ENCODE results near the gene LSM11.

LSM11 gene

GRCh38 chr5:157747173-157747740 is 3.7 kb downstream of the LSM11 start:
- Histone ChIP-seq H3K36me3 (peaks cover 10% of the 10 kb centered on the region), H3K4me1 (peaks cover 21% of the 10 kb centered on the region), H4K20me1 (no peaks in the 10 kb centered on the region), H3K9ac (no peak overlapping the region), H3K9me3 (no peaks in the 10 kb centered on the region), H3K4me2 (no peak overlapping the region), H3K27me3 (peaks cover 7% of the 10 kb centered on the region; the same call in 1 of the 2 replicates), H3K4me3 (no peak overlapping the region), H3K27ac (no peak overlapping the region)
- TF ChIP-seq Cebpa-rat (IDR thresholded peaks at IDR 0.05) = no peak

- no peak for TF ChIP-seq Cebpa-rat (IDR thresholded peaks at IDR 0.05)
- Histone ChIP-seq H3K27ac (no peak overlapping the region), H3K9ac (no peak overlapping the region)
These were observed 4.5 kb downstream of the LSM11 start for GRCh38 chr5:157747766-157748700.

GRCh38 chr5:157748760-157749461 is 5.4 kb downstream of the LSM11 start:
- Histone ChIP-seq H3K4me3 (no peak overlapping the region), H3K4me1 (peaks cover 16% of the 10 kb centered on the region)
- no peak for TF ChIP-seq Cebpa-rat (IDR thresholded peaks at IDR 0.05)

More at GRCh38 chr5:157747766-157748700, 4.5 kb downstream of the LSM11 start:
- Histone ChIP-seq H4K20me1 (no peaks in the 10 kb centered on the region), H3K4me2 (no peak overlapping the region), H3K27me3 (peaks cover 7% of the 10 kb centered on the region; the same call in 1 of the 2 replicates), H3K4me1 (peaks cover 18% of the 10 kb centered on the region), H3K36me3 (peaks cover 18% of the 10 kb centered on the region), H3K9me3 (no peaks in the 10 kb centered on the region), H3K4me3 (no peak overlapping the region)

GRCh38 chr5:157749462-157749799 is 5.9 kb downstream of the LSM11 start:
- Histone ChIP-seq H3K36me3 (peaks cover 30% of the 10 kb centered on the region), H3K27ac (no peak overlapping the region), H4K20me1 (no peaks in the 10 kb centered on the region), H3K9me3 (no peaks in the 10 kb centered on the region), H3K4me3 (no peak overlapping the region), H3K4me1 (peaks cover 12% of the 10 kb centered on the region), H3K9ac (no peak overlapping the region), H3K27me3 (peaks cover 7% of the 10 kb centered on the region; the same call in 1 of the 2 replicates), H3K4me2 (no peak overlapping the region)
- TF ChIP-seq Cebpa-rat (IDR thresholded peaks at IDR 0.05) = no peak

More at GRCh38 chr5:157748760-157749461, 5.4 kb downstream of the LSM11 start:
- Histone ChIP-seq H3K9me3 (no peaks in the 10 kb centered on the region), H3K27ac (no peak overlapping the region), H3K9ac (no peak overlapping the region), H3K36me3 (peaks cover 26% of the 10 kb centered on the region), H3K27me3 (peaks cover 7% of the 10 kb centered on the region; the same call in 1 of the 2 replicates), H3K4me2 (no peak overlapping the region), H4K20me1 (no peaks in the 10 kb centered on the region)

- TF ChIP-seq Cebpa-rat (IDR thresholded peaks at IDR 0.05) = no peak
- Histone ChIP-seq H3K4me2 (no peak overlapping the region), H4K20me1 (no peaks in the 10 kb centered on the region), H3K27me3 (peaks cover under 1% of the 10 kb centered on the region; the same call in 1 of the 2 replicates), H3K27ac (no peak overlapping the region), H3K9me3 (no peaks in the 10 kb centered on the region), H3K9ac (no peak overlapping the region), H3K4me3 (no peak overlapping the region), H3K4me1 (peaks cover 3% of the 10 kb centered on the region; the same call in 1 of the 2 replicates), H3K36me3 (peaks cover 39% of the 10 kb centered on the region)
These were observed 6.8 kb downstream of the LSM11 start for GRCh38 chr5:157750320-157750719.

GRCh38 chr5:157756122-157756521 is 12.6 kb downstream of the LSM11 start:
- Histone ChIP-seq H3K4me2 (no peak overlapping the region), H3K9me3 (no peaks in the 10 kb centered on the region), H3K27ac (no peak overlapping the region), H4K20me1 (no peaks in the 10 kb centered on the region), H3K27me3 (no peaks in the 10 kb centered on the region), H3K4me3 (no peak overlapping the region), H3K36me3 (peaks cover 54% of the 10 kb centered on the region), H3K9ac (no peak overlapping the region), H3K4me1 (peaks cover 19% of the 10 kb centered on the region)
- TF ChIP-seq Cebpa-rat (IDR thresholded peaks at IDR 0.05) = no peak

- Histone ChIP-seq H3K9ac (no peak overlapping the region), H3K27ac (no peak overlapping the region), H4K20me1 (no peaks in the 10 kb centered on the region), H3K9me3 (no peaks in the 10 kb centered on the region), H3K4me1 (peaks cover 30% of the 10 kb centered on the region), H3K36me3 (peaks cover 30% of the 10 kb centered on the region), H3K4me3 (no peak overlapping the region), H3K4me2 (peak overlapping the region; percentile 52), H3K27me3 (no peaks in the 10 kb centered on the region)
- TF ChIP-seq Cebpa-rat (IDR thresholded peaks at IDR 0.05) = no peak
These were observed 15.2 kb downstream of the LSM11 start for GRCh38 chr5:157758706-157759105.

GRCh38 chr5:157761690-157762621 is 18.4 kb downstream of the LSM11 start:
- H3K9ac ChIP-seq = no peak overlapping the region
- H3K27ac ChIP-seq = no peak overlapping the region
- no peaks in the 10 kb centered on the region for H3K9me3 ChIP-seq
- no peak overlapping the region for H3K4me3 ChIP-seq
- H3K4me1 ChIP-seq = peaks cover 30% of the 10 kb centered on the region
- no peaks in the 10 kb centered on the region for H3K36me3 ChIP-seq
- no peaks in the 10 kb centered on the region for H4K20me1 ChIP-seq
- no peak for TF ChIP-seq Cebpa-rat (IDR thresholded peaks at IDR 0.05)
- no peak overlapping the region for H3K4me2 ChIP-seq
- no peaks in the 10 kb centered on the region for H3K27me3 ChIP-seq

- TF ChIP-seq Cebpa-rat (IDR thresholded peaks at IDR 0.05) = no peak
- H3K27ac ChIP-seq = no peak overlapping the region
- no peaks in the 10 kb centered on the region for H3K36me3 ChIP-seq
- H3K27me3 ChIP-seq = no peaks in the 10 kb centered on the region
- no peaks in the 10 kb centered on the region for H3K9me3 ChIP-seq
- no peak overlapping the region for H3K4me3 ChIP-seq
- H3K4me1 ChIP-seq = peaks cover 16% of the 10 kb centered on the region
- no peaks in the 10 kb centered on the region for H4K20me1 ChIP-seq
- H3K9ac ChIP-seq = no peak overlapping the region
- no peak overlapping the region for H3K4me2 ChIP-seq
These were observed 21.0 kb downstream of the LSM11 start for GRCh38 chr5:157764531-157764930.

Measured in BLaER1 (cell line).